WTC11 (cell line): ENCODE measurements around the gene IRS2.

Experiments
- CREM ChIP-seq: sonication (generic); formaldehyde crosslinking; IDR thresholded peaks from 2 replicates; pipeline ENCODE4 v1.8.1; 2022; ENCODE audit warnings: mild to moderate bottlenecking, missing genetic modification reagents, moderate library complexity
- FOXP1 ChIP-seq: sonication (generic); formaldehyde crosslinking; IDR thresholded peaks from 2 replicates; pipeline ENCODE4 v1.8.0; 2022; ENCODE audit warnings: missing genetic modification reagents, mild to moderate bottlenecking, moderate library complexity, borderline replicate concordance
- KAT7 ChIP-seq: sonication (generic); formaldehyde crosslinking; IDR thresholded peaks from 2 replicates; pipeline ENCODE4 v1.8.1; 2023; ENCODE audit warnings: missing genetic modification reagents, mild to moderate bottlenecking, borderline replicate concordance
- NFYB ChIP-seq: sonication (generic); formaldehyde crosslinking; conservative IDR thresholded peaks from 2 replicates; pipeline ENCODE4 v1.8.0; 2022; ENCODE audit warnings: low read depth, missing genetic modification reagents
- NR1H2 ChIP-seq: sonication (generic); formaldehyde crosslinking; IDR thresholded peaks from 2 replicates; pipeline ENCODE4 v1.9.0; 2021; ENCODE audit warnings: mild to moderate bottlenecking, moderate library complexity, missing genetic modification reagents
- PRRX2 ChIP-seq: fragments of 250-450 bp; sonication (Bioruptor Pico); IDR thresholded peaks from 2 replicates; pipeline ENCODE4 v1.8.0; 2021; ENCODE audit warnings: mild to moderate bottlenecking
- RELA ChIP-seq: sonication (generic); formaldehyde crosslinking; IDR thresholded peaks from 2 replicates; pipeline ENCODE4 v1.8.1; 2022; ENCODE audit warnings: missing genetic modification reagents, mild to moderate bottlenecking, borderline replicate concordance
- TF ChIP-seq, protein P1 (sequence below): sonication (generic); formaldehyde crosslinking; IDR thresholded peaks from 2 replicates; pipeline ENCODE4 v1.8.1; 2023; ENCODE audit warnings: mild to moderate bottlenecking, missing genetic modification reagents
- TF ChIP-seq, protein P2 (sequence below): fragments of 200-600 bp; IDR thresholded peaks from 2 replicates; pipeline ENCODE4 v1.8.0; 2022; ENCODE audit warnings: antibody characterized with exemption
- TF ChIP-seq, protein P3 (sequence below): sonication (generic); formaldehyde crosslinking; IDR thresholded peaks from 2 replicates; pipeline ENCODE4 v1.8.0; 2023; ENCODE audit warnings: missing genetic modification reagents
- TF ChIP-seq, protein P4 (sequence below): sonication (generic); formaldehyde crosslinking; IDR thresholded peaks from 2 replicates; pipeline ENCODE4 v1.8.0; 2022; ENCODE audit warnings: mild to moderate bottlenecking, missing genetic modification reagents
- TF ChIP-seq, protein P5 (sequence below): sonication (generic); formaldehyde crosslinking; IDR thresholded peaks from 2 replicates; pipeline ENCODE4 v1.8.1; 2022; ENCODE audit warnings: low read depth, mild to moderate bottlenecking, moderate library complexity, missing genetic modification reagents, borderline replicate concordance
- TF ChIP-seq, protein P6 (sequence below): fragments of 250-450 bp; sonication (Bioruptor Pico); IDR thresholded peaks from 2 replicates; pipeline ENCODE4 v2.1.2; 2022; ENCODE audit warnings: mild to moderate bottlenecking, moderate library complexity
- TF ChIP-seq, protein P7 (sequence below): sonication (generic); formaldehyde crosslinking; IDR thresholded peaks from 2 replicates; pipeline ENCODE4 v1.8.0; 2022; ENCODE audit warnings: missing genetic modification reagents

DNA sequence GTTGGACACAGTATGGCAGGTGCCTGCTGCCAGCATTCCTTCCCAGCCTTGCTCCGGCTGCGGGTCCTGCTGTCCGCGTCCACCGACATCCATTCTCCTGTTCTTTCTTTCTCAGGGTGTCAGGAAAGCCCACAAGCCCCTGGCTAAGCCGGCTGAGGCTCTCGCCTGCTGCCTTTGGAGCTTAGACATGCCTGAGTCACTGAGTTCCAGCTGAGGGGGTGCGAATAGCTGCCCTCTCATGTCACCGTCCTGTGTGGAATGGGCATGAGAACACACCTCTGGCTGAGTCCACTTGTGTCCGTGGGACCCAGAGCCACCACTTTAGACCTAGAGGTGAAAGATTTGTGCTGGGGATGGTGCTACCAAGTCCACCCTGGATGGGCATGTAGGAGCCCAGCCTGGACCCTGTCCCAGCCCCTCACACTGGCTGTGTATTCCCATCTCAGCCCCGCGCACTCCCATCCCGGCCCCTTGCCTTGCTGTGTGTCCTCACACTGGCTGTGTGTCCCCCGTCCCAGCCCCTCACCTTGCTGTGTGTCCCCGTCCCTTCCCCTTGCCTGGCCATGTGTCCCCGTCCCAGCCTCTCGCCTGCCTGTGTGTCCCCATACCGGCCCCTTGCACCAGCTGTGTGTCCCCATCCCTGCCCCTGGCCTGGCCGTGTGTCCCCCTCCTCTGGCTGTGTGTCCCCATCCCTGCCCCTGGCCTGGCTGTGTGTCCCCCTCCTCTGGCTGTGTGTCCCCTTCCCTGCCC lies 24.6 kb upstream of the IRS2 start:
- TF ChIP-seq, protein P1, sequence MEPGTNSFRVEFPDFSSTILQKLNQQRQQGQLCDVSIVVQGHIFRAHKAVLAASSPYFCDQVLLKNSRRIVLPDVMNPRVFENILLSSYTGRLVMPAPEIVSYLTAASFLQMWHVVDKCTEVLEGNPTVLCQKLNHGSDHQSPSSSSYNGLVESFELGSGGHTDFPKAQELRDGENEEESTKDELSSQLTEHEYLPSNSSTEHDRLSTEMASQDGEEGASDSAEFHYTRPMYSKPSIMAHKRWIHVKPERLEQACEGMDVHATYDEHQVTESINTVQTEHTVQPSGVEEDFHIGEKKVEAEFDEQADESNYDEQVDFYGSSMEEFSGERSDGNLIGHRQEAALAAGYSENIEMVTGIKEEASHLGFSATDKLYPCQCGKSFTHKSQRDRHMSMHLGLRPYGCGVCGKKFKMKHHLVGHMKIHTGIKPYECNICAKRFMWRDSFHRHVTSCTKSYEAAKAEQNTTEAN (CRISPR knock-in tag): no peak
- TF ChIP-seq RELA (CRISPR knock-in tag) (no peak), NR1H2 (no peak), CREM (CRISPR knock-in tag) (no peak), NFYB (CRISPR knock-in tag) (no peak), KAT7 (CRISPR knock-in tag) (no peak), PRRX2 (CRISPR knock-in tag) (no peak), FOXP1 (CRISPR knock-in tag) (no peak)
- TF ChIP-seq, protein P2, sequence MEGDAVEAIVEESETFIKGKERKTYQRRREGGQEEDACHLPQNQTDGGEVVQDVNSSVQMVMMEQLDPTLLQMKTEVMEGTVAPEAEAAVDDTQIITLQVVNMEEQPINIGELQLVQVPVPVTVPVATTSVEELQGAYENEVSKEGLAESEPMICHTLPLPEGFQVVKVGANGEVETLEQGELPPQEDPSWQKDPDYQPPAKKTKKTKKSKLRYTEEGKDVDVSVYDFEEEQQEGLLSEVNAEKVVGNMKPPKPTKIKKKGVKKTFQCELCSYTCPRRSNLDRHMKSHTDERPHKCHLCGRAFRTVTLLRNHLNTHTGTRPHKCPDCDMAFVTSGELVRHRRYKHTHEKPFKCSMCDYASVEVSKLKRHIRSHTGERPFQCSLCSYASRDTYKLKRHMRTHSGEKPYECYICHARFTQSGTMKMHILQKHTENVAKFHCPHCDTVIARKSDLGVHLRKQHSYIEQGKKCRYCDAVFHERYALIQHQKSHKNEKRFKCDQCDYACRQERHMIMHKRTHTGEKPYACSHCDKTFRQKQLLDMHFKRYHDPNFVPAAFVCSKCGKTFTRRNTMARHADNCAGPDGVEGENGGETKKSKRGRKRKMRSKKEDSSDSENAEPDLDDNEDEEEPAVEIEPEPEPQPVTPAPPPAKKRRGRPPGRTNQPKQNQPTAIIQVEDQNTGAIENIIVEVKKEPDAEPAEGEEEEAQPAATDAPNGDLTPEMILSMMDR: no peak
- TF ChIP-seq, protein P3, sequence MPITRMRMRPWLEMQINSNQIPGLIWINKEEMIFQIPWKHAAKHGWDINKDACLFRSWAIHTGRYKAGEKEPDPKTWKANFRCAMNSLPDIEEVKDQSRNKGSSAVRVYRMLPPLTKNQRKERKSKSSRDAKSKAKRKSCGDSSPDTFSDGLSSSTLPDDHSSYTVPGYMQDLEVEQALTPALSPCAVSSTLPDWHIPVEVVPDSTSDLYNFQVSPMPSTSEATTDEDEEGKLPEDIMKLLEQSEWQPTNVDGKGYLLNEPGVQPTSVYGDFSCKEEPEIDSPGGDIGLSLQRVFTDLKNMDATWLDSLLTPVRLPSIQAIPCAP: no peak
- TF ChIP-seq, protein P4, sequence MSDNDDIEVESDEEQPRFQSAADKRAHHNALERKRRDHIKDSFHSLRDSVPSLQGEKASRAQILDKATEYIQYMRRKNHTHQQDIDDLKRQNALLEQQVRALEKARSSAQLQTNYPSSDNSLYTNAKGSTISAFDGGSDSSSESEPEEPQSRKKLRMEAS (CRISPR knock-in tag): no peak
- TF ChIP-seq, protein P5, sequence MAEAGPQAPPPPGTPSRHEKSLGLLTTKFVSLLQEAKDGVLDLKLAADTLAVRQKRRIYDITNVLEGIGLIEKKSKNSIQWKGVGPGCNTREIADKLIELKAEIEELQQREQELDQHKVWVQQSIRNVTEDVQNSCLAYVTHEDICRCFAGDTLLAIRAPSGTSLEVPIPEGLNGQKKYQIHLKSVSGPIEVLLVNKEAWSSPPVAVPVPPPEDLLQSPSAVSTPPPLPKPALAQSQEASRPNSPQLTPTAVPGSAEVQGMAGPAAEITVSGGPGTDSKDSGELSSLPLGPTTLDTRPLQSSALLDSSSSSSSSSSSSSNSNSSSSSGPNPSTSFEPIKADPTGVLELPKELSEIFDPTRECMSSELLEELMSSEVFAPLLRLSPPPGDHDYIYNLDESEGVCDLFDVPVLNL (CRISPR knock-in tag): no peak
- TF ChIP-seq, protein P6, sequence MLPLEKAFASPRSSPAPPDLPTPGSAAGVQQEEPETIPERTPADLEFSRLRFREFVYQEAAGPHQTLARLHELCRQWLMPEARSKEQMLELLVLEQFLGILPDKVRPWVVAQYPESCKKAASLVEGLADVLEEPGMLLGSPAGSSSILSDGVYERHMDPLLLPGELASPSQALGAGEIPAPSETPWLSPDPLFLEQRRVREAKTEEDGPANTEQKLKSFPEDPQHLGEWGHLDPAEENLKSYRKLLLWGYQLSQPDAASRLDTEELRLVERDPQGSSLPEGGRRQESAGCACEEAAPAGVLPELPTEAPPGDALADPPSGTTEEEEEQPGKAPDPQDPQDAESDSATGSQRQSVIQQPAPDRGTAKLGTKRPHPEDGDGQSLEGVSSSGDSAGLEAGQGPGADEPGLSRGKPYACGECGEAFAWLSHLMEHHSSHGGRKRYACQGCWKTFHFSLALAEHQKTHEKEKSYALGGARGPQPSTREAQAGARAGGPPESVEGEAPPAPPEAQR (CRISPR knock-in tag): no peak
- TF ChIP-seq, protein P7, sequence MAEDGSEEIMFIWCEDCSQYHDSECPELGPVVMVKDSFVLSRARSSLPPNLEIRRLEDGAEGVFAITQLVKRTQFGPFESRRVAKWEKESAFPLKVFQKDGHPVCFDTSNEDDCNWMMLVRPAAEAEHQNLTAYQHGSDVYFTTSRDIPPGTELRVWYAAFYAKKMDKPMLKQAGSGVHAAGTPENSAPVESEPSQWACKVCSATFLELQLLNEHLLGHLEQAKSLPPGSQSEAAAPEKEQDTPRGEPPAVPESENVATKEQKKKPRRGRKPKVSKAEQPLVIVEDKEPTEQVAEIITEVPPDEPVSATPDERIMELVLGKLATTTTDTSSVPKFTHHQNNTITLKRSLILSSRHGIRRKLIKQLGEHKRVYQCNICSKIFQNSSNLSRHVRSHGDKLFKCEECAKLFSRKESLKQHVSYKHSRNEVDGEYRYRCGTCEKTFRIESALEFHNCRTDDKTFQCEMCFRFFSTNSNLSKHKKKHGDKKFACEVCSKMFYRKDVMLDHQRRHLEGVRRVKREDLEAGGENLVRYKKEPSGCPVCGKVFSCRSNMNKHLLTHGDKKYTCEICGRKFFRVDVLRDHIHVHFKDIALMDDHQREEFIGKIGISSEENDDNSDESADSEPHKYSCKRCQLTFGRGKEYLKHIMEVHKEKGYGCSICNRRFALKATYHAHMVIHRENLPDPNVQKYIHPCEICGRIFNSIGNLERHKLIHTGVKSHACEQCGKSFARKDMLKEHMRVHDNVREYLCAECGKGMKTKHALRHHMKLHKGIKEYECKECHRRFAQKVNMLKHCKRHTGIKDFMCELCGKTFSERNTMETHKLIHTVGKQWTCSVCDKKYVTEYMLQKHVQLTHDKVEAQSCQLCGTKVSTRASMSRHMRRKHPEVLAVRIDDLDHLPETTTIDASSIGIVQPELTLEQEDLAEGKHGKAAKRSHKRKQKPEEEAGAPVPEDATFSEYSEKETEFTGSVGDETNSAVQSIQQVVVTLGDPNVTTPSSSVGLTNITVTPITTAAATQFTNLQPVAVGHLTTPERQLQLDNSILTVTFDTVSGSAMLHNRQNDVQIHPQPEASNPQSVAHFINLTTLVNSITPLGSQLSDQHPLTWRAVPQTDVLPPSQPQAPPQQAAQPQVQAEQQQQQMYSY (CRISPR knock-in tag): no peak
